Lung microvascular endothelial cell (primary cell): ENCODE data around the gene SLC19A1. TPM values are rescaled to one million over a fixed set of nuclear protein-coding genes. Genes with fewer than 3 reads are reported as not detected.

Source experiments
- DNase-seq, 2 donors: peaks; one replicate each; pipeline versions ENCODE4 v3.0.0 to v3.0.0-alpha.2; 2010; ENCODE audit warnings: low read depth in 2 of 2
- total RNA-seq: library from RNA; depleted of rRNA; stranded (reverse); fragments of >200 nt; gene quantifications from 2 replicates; pipeline ENCODE4 v1.2.1, GENCODE V29; 2014

Gene SLC19A1
- 4.4 and 5.2 TPM in 2 replicates for total RNA-seq

DNA sequence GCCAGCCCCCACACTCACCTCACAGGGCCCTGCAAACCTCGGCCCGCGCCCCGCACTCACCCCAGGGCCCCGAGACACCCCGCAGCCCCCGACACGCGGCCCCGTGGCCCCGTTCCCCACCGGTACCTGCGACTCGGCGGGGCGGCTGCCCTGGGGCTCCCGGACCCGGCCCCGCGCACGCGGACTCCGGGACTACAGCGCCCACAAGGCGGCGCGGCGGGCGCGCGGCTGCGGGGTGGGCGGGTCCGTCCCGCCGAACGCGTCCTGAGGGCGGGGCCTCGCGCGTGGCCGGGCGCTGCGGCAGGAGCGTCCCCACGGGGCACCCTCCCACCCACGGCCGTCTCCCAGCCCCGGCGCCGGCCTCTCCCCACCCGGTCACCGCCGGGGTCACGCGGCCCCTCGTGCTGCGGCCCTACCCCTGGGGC lies at the start of gene SLC19A1:
Gene SLC19A1 (minus strand): TSS at position 199 of the 425 bp plus-strand sequence. CDS start 4,481 bp downstream, outside the sequence.
- peak; percentile 67 to 76 for DNase-seq

DNA sequence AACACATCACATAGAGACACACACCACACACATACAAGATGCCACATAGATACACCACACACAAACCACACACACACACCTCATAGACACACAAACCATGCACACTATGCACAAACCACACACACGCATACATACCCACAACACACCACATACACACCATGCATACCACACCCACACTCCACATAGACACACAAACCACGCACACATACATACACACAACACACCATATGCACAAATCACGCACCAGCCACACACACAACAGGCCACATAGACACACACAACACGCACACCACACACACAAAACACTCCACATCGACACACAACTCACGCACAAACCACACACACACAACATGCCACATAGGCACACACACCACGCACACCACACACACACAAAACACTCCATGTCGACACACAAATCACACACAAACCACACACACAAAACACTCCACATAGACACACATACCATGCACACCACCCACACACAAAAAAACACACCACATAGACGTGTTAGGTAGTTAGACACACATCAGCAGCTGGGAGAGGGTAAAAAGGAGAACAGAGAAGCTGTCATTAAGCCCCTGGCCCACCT lies 49.5 kb upstream of the SLC19A1 start:
- no peak for DNase-seq

DNA sequence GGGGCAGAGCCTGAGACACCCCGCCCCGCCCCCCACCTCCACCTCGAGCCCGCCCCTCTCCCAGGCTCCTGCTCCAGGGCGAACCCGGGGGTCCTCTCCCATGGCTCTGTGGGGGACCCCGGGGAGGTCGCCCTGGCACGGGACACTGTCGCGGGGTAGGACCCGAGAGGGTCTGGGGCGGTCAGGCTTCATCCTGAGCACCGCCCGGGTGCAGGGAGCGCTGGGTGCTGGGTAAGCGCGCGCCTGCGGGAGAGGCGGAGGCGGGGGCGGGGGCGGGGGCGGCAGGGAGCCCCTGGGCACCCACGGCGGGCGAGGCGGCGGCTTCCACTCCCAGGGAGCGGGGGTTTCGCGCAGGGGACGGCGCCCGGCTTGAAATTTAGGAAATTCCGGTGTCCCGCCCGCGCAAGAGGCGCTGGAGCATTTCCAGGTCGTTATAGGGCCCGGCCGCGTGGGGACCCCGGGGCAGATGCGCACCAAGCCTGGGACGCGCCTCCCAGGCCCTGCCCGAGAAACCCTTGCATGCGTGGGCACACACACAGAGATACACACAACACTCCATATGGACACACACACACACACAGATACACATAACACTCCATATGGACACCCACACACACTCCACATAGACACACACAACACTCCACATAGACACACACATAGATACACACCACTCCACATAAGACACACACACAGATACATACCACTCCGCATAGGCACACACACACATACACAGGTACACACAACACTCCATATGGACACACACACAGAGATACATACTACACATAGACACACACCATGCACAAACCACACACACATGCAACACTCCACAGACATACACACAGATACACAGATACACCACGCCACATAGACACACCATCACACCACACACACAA lies 48.7 kb upstream of the SLC19A1 start:
- DNase-seq: no peak

DNA sequence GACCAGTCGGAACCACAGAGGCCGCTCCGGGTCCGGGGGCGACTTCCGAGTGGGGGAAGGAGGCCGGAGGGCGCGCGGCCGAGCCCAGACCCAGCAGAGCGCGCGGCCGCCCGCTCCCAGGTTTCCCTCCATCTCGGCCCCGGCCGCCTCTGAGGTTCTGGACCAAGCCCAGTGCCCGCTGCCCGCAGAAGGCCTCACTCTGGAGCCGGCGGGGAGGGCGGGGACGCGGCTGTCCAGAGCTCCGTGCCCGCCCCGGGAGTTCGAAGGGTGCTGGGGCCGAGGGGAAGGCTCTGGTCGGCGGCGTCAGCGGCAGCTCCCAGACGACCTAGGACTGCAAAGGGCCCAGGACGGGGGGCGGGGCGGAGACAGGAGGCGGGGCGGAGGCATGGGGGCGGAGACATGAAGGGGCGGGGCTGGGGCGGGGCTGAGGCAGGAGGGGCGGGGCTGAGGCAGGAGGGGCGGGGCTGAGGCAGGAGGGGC lies 48.0 kb upstream of the SLC19A1 start:
- DNase-seq: peak; percentile 47 to 49

DNA sequence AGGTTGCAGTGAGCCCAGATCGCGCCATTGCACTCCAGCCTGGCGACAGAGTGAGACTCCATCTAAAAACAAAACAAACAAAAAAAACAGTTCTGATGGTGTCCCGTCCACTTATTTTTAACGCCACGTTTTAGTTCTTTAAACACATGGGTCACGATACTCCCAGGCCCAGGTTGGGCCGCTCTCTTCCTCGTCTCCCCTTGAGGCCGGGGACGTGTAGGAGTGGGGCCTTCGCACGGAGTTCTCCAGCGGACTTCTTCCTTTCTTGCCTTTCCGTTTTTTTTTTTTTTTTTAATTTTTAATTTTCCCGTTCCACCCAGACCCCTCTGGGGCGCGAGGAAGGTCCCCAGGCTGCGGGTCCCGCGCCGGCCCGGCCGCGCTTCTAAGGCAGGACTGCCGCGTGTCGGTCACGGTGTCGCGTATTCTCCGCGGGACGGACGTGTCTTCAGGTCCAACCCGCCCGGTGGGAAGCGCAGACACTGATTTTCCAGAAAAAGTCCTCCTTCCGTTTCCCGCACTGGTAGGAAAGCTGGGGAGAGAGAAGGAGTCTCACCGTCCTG lies 47.5 kb upstream of the SLC19A1 start:
- no peak for DNase-seq

DNA sequence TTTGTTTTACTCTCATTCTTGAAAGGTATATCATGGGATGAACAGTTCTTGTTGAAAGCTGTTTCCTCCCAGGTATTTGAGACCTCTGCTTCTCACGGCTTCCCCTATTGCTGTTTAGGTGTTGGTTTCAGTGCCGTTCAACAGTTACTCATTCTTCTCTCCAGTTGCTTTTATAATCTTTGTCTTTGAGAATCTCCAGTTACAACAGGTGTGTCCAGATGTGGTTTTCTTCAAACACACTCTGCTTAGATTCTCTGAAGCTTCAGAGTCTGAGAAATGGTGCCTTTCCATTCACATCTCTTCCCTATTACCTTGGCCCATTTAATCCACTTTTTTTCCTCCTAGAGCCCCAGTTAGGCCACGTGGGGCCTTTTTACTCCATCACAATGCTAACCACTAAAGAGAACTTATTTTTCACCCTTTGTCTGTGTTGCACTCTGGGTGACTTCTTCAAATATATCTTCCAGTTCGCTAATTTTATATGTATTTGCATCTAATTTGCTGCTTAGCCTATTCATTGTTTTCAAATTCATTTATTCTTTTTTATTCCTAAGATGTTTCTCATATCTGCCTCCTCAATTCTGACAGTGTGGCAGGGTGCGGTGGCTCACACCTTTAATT lies 46.7 kb upstream of the SLC19A1 start:
- DNase-seq: no peak

DNA sequence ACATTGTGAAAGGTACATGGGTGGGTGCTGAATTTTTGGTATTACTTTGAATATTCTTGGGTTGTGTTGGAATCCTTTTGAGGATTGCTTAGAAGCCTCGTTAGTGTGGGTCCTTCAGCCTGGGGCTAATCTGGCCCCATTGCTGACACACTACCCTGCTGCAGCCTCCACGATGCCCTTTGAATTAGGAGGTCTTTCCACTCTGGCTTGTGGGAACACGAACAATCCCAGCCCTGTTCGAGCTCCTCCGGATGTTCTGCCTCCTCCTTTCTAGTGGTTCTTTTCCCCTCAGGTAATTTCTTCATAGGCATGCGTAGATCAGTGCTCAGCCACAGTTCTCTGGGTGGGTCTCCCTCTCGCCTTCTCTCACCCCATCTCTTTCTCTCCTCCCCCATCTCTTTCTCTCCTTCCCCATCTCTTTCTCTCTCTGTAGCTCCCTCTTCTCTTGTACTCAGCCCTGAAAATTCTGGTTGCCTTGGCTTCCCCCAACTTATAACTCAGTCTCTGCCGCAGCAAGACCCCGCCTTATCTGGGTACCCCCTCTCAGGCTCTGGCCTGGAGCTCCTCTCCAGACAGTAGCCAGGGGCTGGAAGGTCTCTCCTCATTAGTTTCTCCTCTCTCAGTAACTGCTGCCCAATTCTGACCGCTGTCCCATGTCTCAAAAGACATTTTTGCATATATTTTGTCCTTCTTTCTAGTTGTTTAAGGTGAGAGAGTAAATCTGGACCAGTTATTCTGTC lies 46.0 kb upstream of the SLC19A1 start:
- no peak for DNase-seq

DNA sequence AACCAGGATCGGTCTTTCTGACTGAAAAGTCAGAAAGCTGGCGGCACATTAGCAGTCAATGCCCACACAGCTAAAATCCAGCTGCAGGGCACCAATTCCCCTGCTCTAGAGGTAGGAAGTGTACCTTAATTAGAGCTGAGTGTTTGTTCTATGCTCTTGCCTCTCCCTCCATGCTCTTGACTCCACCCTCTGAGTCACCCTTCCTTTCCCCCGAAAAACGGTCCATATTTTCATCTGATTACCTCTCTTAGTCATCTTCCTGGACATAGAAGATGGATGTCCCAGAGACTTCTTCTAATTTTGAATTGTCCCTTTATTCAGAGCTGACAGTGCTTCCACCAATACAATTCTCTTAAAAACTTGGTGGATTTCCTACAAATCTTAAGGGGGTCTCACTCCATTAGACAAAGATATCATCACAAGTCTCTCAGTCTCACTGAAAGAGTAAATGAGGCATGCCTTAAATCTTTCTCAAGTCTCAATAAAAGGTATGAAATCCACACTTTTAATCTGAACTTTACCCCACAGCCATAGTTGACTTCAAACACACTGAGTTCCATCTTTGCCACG lies 44.1 kb upstream of the SLC19A1 start:
- no peak for DNase-seq

DNA sequence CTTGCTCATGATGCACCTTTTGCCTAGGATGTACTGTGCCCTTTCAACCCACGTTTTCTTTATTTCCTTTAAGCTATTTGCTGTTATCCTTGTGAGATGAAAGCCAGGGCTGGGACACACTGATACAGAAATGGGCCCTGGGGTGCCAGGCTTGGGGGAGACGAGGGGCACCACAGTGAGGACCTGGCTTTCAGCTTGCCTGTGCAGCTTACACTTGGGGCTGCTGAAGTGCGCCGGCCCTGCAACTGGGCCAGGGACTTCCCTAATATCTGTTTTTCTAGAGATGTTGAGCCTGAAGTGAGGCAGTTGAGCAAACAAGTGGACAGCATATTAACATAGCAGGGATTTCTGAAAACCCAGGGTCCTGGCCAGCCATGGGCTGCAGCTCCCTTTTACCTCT lies 42.5 kb upstream of the SLC19A1 start:
- DNase-seq: no peak

DNA sequence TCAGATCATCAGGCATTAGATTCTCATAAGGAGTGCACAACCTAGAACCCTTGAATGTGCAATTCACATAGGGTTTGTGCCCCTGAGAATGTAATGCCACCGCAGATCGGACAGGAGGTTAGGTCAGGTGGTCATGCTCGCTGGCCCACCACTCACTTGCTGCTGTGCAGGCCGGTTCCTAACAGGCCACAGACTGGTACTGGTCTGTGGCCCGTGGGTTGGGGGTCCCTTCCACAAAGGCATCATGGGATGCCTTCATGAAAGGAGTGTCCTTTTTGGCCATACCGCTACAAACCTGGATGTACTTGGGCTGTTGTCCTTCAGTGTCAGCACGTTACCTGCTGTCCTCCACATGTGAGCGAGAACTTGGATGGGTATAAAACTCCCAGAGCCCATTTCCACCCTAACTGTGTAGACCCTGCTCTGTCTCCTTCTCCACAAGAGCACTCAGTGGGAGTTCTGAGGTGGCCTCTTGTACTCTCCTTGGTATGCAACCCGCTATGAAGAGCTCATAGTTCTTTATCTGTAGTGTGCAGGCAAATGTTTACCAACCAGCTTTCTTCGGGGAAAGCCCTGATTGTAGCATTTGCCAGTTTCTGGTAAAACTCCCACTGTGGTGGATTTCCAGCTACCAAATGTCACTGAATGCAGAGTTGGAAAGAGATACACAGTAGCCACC lies 41.7 kb upstream of the SLC19A1 start:
- no peak for DNase-seq

DNA sequence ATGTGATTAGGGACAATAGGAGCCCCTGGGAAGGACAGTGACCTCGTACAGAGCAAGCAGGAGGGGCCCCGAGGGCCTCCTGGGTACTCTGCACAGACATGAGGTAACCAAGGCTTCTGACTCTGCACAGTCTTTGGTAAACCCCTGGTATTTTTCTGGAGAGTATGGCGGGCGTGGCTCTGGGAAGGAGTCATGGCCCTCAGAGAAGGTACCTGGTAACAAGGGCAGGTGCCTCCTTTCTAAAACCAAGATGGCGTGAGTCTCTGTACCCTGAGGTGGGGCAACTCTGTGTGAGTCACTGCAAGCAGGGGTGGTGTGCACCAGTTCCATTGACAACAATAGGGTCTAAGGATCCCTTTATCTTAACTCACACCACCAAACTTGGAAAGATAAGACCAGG lies 39.9 kb upstream of the SLC19A1 start:
- no peak for DNase-seq

DNA sequence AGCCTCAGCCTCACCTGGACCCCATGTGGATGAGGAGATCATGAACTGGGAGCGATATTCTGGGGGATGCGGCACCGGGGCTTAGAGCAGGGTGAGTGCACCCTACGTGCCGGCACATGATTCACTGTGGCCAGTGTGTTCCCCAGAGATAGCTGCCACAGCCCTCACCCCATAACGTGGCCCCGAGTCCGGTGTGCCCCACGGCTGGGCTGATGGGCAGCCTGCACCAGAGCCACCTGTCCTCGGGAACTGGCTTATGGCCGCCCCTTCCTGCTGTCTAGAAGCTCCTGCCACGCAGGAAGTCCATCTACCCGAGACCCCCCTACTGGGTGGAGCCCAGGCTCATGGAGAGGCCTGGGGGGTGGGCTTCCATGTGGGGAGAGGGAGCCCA lies 39.1 kb upstream of the SLC19A1 start:
- no peak for DNase-seq

DNA sequence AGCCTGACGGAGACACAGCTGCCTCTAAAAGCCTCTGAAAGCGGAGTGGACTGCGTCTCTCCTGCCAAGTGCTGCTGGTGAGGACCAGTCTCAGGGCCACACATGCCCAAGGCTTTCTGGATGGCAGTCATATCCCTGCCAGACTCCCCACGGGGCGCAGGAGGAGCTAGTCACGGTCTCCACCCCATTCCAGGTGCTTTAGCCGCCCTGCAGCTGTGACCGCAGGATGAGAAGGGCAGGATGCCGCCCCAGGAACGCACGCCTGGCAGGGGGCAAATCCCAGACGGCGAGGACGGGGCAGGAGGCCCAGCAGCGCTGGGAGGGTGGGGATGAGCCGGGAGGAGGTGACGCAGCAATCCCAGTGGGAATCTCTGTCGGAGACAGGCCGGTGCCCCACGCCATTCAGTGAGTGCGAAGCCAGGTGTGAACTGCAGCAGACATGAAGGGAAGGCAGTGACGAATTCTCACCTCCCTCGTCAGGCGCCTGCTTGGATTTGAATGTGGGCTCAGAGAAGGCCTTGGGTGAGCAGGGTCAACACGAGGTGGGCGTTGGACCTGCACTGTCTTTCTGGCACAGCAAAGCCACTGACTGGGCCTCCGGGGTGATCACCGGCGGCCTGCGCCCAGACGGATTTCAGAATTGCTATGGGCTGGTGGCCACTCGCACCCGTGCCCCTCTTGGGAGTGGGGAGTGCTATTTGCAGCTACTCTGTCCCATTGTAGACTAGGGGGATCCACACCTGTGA lies 38.5 kb upstream of the SLC19A1 start:
- no peak for DNase-seq

DNA sequence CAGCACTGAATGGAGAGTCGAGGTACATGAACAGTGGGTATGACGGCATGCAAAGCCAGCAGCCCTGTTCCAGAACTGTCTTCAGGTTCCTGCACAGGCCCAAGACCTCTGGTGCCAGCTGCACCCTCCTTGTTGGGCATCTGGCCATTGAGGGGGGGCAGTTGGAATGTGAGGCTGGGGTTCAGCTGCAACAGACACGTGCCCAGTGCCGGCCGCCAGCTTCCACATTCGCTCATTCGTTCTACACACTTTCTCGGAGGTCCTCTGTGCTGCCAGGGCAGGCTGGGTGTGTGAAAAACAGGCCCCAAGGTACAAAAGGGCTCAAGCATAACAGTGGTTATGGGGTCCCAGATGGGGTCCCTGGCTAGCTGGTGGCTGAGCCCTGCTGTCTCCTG lies 37.9 kb upstream of the SLC19A1 start:
- no peak for DNase-seq

DNA sequence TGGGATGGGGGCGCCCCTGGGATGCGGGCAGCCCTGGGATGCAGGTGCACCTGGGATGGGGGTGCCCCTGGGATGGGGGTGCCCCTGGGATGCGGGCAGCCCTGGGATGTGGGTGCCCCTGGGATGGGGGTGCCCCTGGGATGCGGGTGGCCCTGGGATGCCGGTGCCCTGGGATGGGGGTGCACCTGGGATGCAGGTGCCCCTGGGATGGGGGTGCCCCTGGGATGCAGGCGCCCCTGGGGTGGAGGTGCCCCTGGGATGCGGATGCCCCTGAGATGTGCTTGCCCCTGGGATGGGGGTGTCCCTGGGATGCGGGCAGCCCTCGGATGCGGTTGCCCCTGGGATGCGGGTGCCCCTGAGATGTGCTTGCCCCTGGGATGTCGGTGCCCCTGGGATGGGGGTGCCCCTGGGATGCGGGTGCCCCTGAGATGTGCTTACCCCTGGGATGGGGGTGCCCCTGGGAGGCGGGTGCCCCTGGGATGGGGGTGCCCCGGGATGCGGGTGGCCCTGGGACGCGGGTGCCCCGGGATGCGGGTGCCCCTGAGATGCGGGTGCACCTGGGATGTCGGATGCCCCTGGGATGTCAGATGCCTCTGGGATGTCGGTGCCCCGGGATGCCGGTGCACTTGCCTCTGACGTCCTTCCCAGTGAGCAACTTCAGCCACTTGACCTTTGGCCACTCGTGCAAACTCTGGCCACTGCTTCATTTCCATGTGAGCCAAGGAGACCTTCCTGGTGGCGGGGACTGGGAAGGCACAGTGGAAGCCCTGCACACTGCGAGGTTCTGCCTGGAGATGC lies 37.3 kb upstream of the SLC19A1 start:
- no peak for DNase-seq

DNA sequence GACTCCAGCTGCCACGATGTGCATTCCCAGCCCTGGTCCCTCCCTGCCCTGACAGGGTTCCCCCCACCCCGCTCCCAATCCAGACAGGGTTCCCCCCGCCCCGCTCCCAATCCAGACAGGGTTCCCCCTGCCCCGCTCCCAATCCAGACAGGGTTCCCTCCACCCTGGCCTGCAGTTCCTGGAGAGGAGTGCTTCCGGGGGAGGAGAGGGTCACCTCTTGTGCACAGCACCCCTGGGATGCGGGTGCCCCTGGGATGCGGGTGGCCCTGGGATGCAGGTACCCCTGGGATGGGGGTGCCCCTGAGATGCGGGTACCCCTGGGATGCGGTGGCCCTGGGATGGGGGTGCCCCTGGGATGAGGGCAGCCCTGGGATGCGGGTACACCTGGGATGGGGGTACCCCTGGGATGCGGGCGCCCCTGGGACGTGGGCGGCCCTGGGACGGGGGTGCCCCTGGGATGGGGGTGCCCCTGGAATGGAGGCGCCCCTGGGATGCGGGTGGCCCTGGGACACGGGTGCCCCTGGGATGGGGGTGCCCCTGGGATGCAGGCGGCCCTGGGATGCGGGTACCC lies 36.7 kb upstream of the SLC19A1 start:
- DNase-seq: no peak

DNA sequence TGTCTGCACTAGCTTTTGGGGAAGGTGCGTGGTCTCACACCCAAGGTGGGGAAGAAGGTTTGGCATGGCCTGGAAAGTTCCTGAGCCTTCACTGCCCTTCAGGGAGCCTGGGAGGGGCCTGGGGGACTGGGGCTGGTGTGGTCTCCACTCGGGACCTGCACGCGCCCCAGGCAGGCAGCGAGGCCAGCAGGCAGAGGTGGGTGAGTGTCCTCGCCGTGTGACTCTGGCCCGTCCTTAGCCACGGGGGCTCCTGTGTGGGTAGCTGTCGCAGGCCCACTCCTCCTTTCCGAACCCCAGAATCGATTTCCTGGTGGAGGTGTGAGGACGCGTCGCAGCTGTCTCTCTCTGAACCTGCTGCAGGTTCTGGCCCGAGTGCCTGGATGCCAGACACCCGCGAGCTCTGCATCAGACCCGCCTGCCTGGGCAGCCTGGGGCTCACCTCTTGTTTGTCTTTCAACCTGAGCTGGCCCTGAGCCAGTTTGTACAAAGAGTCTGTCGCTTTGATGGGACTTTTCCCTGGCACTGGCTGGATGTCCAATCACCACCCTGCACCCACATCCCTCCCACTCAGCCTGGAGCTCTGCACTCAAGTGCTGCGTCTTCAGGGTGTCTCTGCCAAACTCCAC lies 36.0 kb upstream of the SLC19A1 start:
- DNase-seq: no peak

DNA sequence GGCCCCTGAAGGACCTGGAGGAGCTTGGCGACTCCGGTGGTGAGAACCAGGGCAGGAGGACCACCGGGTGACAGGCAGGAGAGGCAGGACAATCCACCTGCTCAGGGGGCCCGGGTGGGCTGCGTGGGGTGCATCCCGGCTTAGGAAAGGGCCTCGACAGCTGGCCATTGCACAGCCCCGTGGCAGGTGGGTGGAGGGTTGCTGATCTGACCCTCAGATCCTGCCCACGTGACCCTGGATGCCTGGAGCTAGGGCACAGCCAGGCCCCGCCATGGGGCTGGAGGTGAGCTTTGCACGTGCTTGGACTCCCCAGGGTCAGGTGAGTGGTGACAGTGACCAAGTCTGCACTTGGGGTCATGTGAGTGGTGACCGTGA lies 35.5 kb upstream of the SLC19A1 start:
- DNase-seq: no peak
